ENCODE measurements around the gene RASGRF2.

RASGRF2 gene

DNA sequence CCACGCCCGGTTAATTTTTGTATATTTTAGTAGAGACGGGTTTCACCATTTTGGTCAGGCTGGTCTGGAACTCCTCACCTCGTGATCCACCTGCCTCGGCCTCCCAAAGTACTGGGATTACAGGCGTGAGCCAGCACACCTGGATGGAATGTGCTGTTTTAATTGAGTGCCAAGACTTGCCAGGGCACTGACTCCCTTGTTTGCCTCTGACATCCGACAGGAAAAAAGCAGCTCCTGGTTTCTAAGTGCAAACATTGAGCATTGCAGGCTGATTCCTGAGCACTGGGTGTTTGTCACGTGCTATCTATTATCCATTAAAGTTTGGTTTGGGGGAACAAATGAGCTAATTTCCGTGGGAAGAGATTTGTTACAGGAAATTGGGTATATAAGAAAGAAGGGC lies 202.3 kb downstream of the RASGRF2 start:
- H3K4me3 ChIP-seq (ENCODE audit: low read length): no peak overlapping the region
- no peak for TF ChIP-seq CTCF (conservative IDR thresholded peaks at IDR 0.05; ENCODE audit: low read length)
- DNase-seq (ENCODE audit: low read depth): no peak

DNA sequence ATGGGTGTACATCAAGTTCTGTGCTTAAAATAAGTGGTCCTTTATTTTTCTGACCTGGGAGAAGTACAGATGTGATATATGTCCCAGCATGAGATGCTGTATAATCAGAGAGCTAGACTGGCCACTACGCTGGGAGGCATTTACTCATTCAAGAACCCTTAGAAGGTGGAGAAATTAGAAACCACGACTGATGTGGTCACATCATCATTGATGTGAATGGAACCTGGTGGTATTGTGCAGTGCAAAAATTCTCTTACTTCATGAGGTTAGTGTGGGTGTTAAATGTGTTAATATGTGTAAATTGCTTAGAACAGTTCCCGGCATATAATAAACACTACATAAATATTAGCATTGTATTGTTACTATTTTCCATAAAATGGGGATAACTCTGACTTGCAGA lies 203.5 kb downstream of the RASGRF2 start:
- TF ChIP-seq CTCF (conservative IDR thresholded peaks at IDR 0.05; ENCODE audit: low read length): no peak
- H3K4me3 ChIP-seq (ENCODE audit: low read length): no peak overlapping the region

GRCh38 chr5:81164476-81164875 lies 204.3 kb downstream of the RASGRF2 start:
- no peak for DNase-seq (ENCODE audit: low read depth)
- no peak for TF ChIP-seq CTCF (conservative IDR thresholded peaks at IDR 0.05; ENCODE audit: low read length)
- H3K4me3 ChIP-seq (ENCODE audit: low read length): no peak overlapping the region

More for the DNA sequence above, 203.5 kb downstream of the RASGRF2 start:
- DNase-seq (ENCODE audit: low read depth): no peak

DNA sequence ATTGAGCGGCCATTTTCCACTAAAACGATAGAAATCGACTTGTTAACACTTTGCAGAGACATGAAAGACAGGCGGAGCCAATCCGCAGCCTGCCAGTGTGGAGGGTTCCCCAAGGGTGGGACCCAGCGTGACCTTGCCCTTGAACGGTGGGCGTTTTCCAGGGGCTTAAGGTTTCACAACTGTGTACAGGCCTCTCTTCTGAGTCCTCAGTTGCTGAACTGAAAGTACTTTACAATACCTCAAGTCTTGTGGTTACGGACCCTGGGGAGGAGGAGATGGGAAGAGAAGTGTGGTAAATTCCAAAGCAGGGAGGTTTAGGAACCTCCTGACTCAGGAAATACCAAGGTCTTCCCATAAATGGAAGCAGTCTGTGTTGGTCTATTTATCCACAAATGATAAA lies 204.8 kb downstream of the RASGRF2 start:
- no peak for TF ChIP-seq CTCF (conservative IDR thresholded peaks at IDR 0.05; ENCODE audit: low read length)
- H3K4me3 ChIP-seq (ENCODE audit: low read length): no peak overlapping the region
- DNase-seq (ENCODE audit: low read depth): peak; percentile 15

DNA sequence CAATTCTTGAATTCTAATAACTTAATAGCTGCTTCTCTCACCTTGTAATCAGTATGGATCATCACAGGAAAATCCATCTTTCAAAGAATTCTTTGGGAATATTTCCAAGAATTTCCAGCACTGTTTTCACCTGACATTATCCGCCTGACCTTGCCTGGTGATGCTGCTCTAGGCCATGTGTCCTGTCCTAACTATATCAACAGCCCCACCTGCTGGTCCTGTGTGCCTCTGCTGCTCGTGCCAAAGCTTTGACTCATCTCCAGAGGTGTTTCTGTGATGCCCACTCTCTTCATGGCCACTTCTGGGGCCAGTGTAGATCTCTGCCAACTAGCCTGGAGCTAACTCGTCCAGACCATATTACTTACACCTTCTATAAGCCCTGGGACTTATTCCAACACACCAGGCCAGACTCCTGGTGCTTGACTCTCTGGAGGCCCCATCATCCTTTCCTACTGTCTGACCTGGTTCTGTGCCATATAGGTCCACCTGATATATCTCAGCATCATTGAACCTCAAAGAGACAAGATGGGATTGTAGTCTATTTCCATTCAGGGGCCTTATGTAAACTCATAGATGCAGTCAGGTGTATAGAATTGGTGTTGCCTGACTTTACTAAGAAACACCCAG lies 205.4 kb downstream of the RASGRF2 start:
- peak; percentile 52 for DNase-seq (ENCODE audit: low read depth)
- no peak overlapping the region for H3K4me3 ChIP-seq (ENCODE audit: low read length)
- TF ChIP-seq CTCF (conservative IDR thresholded peaks at IDR 0.05; ENCODE audit: low read length): peak; percentile 67

DNA sequence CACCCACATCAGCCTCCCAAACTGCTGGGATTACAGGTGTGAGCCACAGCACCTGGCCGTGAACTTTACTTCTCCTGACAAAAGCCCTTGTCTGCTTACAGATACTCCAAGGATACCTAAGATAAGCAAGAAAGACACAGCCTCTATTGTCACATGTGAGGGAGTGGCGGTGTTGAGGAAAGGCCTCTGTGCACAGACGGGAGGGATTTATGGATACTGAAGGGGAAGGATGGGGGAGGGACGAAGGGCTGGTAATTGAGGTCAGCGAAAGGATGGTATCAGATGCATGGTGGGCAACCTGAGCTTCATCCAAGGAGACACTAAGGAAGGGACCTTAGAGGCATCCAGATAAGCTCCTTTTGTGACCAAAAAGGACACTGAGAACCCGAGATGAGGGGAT lies 206.3 kb downstream of the RASGRF2 start:
- H3K4me3 ChIP-seq (ENCODE audit: low read length): no peak overlapping the region
- no peak for TF ChIP-seq CTCF (conservative IDR thresholded peaks at IDR 0.05; ENCODE audit: low read length)
- DNase-seq (ENCODE audit: low read depth): no peak

GRCh38 chr5:81167078-81167477 lies 206.9 kb downstream of the RASGRF2 start:
- DNase-seq (ENCODE audit: low read depth): no peak
- TF ChIP-seq CTCF (conservative IDR thresholded peaks at IDR 0.05; ENCODE audit: low read length): no peak
- H3K4me3 ChIP-seq (ENCODE audit: low read length): no peak overlapping the region
